Measurements from ENCODE around the gene POLR2E. TPM values are rescaled to one million over a fixed set of nuclear protein-coding genes. Genes with fewer than 3 reads are reported as not detected.
"Not testable (repeated sequence)": the region's sequence is repeated elsewhere in the genome, so short reads cannot be mapped to it uniquely, and the experiment has no call there.

POLR2E gene
- total and polyA plus RNA-seq, 10 donors: 70.8 to 152 (median 120) TPM

DNA sequence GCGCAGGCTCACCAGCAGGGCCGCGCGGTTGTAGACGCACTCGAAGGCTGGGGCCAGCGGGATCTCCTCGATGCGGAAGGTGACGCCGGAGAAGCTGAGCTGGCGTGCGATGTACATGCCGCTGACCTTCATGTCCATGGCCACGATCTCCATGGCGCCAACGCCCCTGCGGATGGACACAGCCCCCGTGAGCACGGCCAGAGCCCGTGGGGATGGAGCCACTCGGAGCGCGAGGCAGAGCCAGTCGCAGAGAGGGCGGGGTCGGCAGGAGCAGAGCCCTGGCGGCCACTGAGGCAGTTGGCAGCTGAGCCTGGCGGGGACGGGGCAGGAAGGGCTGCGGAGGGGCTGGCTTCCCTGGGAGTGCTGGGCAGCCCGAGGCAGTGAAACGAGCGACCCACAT lies 23.8 kb upstream of the POLR2E start:
- H3K4me3 ChIP-seq: no peak overlapping the region
- TF ChIP-seq POLR2AphosphoS5 (IDR thresholded peaks at IDR 0.05): peak; percentile 65 to 85 (median 67)
- no peak for TF ChIP-seq POLR2A (IDR thresholded peaks at IDR 0.05)
- no peaks in the 10 kb centered on the region for H3K9me3 ChIP-seq
- H3K27ac ChIP-seq: peak overlapping the region in 1 of 8 donors; percentile 33
- H3K4me1 ChIP-seq: peaks cover 1 to 55% (median 20%) of the 10 kb centered on the region in 6 donors
- DNase-seq: peak; percentile 79
- no peaks in the 10 kb centered on the region for H3K27me3 ChIP-seq (replicated peaks in 1 of 7)
- intact Hi-C loops (cut with DNase I; ENCODE audit: low total_unique reads): no loop called here
- H3K36me3 ChIP-seq: peaks cover 11 to 100% (median 99%) of the 10 kb centered on the region in 6 donors
- WGBS, 5 donors: 90 to 94% (median 93%) methylated on average over 34 of the region's 34 CpGs

DNA sequence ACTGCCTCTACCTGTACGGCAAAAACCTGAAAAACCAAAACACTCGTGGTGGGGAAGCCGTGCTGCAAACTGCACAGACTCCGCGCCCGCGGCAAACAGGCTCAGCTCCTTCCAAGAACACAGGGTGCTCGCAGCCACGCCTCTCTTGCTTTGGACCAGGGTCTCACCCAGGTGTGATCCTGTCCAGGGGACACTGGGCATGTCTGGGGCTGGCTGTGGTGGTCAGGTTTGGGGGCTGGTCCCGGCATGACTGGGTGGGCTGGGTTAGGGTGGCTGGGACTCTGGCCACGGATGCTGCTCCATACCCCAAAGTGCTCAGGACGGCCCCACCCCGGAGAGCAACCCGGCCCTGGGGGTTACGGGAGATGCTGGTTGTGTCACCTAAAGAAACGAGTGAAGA lies 22.5 kb upstream of the POLR2E start:
- Histone ChIP-seq H3K9me3 (no peaks in the 10 kb centered on the region), H3K27me3 (replicated peaks in 1 of 7) (no peaks in the 10 kb centered on the region), H3K27ac (peak overlapping the region in 1 of 8 donors; percentile 66), H3K36me3 (peaks cover 9 to 100% (median 99%) of the 10 kb centered on the region in 6 donors), H3K4me3 (no peak overlapping the region), H3K4me1 (peaks cover 12 to 55% (median 21%) of the 10 kb centered on the region in 6 donors)
- intact Hi-C loops (cut with DNase I; ENCODE audit: low total_unique reads): no loop called here
- TF ChIP-seq POLR2A (IDR thresholded peaks at IDR 0.05) (no peak), POLR2AphosphoS5 (IDR thresholded peaks at IDR 0.05) (no peak)
- TF ChIP-seq, protein P1, sequence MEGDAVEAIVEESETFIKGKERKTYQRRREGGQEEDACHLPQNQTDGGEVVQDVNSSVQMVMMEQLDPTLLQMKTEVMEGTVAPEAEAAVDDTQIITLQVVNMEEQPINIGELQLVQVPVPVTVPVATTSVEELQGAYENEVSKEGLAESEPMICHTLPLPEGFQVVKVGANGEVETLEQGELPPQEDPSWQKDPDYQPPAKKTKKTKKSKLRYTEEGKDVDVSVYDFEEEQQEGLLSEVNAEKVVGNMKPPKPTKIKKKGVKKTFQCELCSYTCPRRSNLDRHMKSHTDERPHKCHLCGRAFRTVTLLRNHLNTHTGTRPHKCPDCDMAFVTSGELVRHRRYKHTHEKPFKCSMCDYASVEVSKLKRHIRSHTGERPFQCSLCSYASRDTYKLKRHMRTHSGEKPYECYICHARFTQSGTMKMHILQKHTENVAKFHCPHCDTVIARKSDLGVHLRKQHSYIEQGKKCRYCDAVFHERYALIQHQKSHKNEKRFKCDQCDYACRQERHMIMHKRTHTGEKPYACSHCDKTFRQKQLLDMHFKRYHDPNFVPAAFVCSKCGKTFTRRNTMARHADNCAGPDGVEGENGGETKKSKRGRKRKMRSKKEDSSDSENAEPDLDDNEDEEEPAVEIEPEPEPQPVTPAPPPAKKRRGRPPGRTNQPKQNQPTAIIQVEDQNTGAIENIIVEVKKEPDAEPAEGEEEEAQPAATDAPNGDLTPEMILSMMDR (IDR thresholded peaks at IDR 0.05 in 8 of 11, conservative IDR thresholded peaks at IDR 0.05 in 3 of 11): no peak
- 92 to 96% (median 94%) methylated on average over 10 to 16 of the region's 16 CpGs for WGBS, 5 donors
- peak; percentile 71 for DNase-seq

DNA sequence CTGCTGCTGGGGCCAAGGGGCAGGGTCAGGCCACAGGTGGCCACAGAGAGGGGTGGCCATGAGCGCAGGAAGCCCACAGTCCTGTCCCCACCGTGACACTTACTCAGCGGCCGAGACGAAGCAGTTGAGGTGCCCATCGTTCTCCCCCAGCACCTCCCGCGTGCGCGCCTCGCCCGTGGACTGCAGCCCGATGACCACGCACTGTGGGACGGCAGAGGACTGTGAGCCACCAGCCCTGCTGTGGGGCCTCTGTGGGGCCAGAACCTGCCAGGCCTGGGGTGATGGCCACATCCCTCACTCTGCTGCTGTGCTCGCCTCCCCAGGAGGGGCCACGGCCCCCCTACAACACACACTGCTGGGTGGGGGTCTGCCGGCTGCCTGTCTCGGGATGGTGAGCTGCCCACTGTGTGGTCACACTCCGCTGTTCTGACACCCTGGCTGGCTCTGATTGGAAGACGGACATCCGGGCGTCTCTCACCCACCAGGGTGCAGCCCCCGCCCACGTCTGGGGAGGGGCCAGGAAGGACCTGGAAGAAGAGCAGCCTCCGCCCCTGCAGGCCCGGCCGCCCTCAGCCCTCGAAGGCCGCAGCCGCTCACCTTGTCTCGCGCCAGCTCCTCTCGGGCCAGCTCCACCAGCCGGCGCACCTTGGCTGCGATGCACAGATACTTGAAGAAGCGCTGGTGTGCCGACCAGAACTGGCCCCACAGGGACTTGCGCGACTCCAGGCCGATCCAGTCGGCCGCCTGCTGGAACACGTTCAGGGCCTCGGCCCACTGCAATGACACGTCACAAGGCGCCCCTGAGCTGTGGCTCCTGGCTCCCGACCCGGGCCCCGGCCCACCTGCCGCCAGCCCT lies 21.8 kb upstream of the POLR2E start:
- 90 to 96% (median 92%) methylated on average over 36 to 52 of the region's 52 CpGs for WGBS, 5 donors
- peak overlapping the region in 3 of 8 donors; percentile 32 to 66 (median 41) for H3K27ac ChIP-seq
- intact Hi-C loops (cut with DNase I; ENCODE audit: low total_unique reads): no loop called here
- TF ChIP-seq, protein P1 (IDR thresholded peaks at IDR 0.05 in 8 of 11, conservative IDR thresholded peaks at IDR 0.05 in 3 of 11): no peak
- peak in 2 of 3 donors; percentile 30 to 76 for TF ChIP-seq POLR2AphosphoS5 (IDR thresholded peaks at IDR 0.05)
- no peaks in the 10 kb centered on the region for H3K27me3 ChIP-seq (replicated peaks in 1 of 7)
- peak; percentile 72 for DNase-seq
- peaks cover 12 to 61% (median 25%) of the 10 kb centered on the region in 6 donors for H3K4me1 ChIP-seq
- H3K4me3 ChIP-seq: no peak overlapping the region
- H3K9me3 ChIP-seq: no peaks in the 10 kb centered on the region
- peaks cover 7 to 100% (median 99%) of the 10 kb centered on the region in 6 donors for H3K36me3 ChIP-seq

DNA sequence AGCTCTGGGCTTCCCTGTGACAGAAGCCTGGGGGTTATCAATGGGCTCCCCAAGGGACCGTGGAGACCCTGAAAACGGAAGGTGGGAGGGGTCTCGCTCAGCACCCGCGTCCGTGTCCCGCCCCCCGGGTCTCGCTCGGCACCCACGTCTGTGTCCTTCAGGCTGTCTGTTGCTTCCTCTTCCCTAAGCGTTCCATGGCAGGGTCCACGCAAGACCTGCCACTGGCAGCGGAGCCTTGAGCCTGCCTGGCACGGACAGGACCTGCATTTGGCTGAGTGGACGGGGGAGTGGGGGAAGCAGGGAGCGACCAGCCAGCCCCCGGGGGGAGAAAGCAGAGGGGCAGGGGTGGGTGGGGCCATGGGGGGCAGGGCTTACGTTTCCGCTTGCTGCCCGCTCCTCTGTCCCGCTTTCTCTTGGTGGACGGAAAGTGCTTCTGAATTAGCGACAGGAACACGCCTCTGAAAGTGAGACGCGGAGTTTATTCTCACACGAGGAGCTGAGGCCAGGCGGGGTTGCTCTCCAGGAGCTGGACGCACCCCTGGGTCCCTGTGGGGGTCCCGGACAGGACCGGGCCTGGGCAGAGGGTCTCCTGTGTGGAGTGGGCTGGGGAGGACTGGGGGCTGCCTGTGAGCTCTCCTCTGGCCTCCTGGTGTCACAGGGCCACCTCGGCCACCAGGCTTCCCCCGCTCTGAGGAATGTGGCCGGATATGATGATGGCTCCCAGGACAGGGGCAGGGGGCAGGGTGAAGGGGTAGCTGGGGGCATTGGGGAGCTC lies 20.7 kb upstream of the POLR2E start:
- peak; percentile 72 for DNase-seq
- 84 to 91% (median 87%) methylated on average over 27 to 35 of the region's 35 CpGs for WGBS, 5 donors
- Histone ChIP-seq H3K27ac (peak overlapping the region in 4 of 8 donors; percentile 32 to 66 (median 44)), H3K27me3 (replicated peaks in 1 of 7) (no peaks in the 10 kb centered on the region), H3K36me3 (peaks cover 7 to 100% (median 95%) of the 10 kb centered on the region in 6 donors), H3K4me1 (peaks cover 12 to 62% (median 25%) of the 10 kb centered on the region in 6 donors), H3K4me3 (no peak overlapping the region), H3K9me3 (no peaks in the 10 kb centered on the region)
- intact Hi-C loops (cut with DNase I; ENCODE audit: low total_unique reads): no loop called here
- TF ChIP-seq POLR2AphosphoS5 (IDR thresholded peaks at IDR 0.05) (peak in 2 of 3 donors; percentile 28 to 80), POLR2A (IDR thresholded peaks at IDR 0.05) (no peak)

DNA sequence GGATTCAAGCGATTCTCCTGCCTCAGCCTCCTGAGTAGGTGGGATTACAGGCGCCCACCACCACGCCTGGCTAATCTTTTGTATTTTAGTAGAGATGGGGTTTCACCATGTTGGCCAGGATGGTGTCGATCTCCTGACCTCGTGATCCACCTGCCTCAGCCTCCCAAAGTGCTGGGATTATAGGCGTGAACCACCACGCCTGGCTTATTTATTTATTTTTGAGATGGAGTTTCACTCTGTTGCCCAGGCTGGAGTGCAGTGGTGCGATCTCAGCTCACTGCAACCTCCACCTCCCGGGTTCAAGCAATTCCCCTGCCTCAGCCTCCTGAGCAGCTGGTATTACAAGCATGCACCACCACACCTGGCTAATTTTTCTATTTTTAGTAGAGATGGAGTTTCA lies 19.6 kb upstream of the POLR2E start:
- not testable (repeated sequence) for DNase-seq; H3K4me3 ChIP-seq; H3K27me3 ChIP-seq (replicated peaks in 1 of 7); H3K9me3 ChIP-seq
- H3K36me3 ChIP-seq: peaks cover 7 to 100% (median 95%) of the 10 kb centered on the region in 6 donors
- intact Hi-C loops (cut with DNase I; ENCODE audit: low total_unique reads): loop anchor here (5.0 kb wide), 1 partner anchor 78 kb away; no protein-coding TSS in a partner anchor
- H3K27ac ChIP-seq: peak overlapping the region in 1 of 8 donors; percentile 82
- WGBS, 5 donors: 89 to 92% (median 90%) methylated on average over 9 of the region's 9 CpGs
- H3K4me1 ChIP-seq: peaks cover 12 to 62% (median 25%) of the 10 kb centered on the region in 6 donors
